GM12878 (cell line): Measurements from ENCODE around the gene PIR. TPM values are rescaled to one million over a fixed set of nuclear protein-coding genes. Genes with fewer than 3 reads are reported as not detected.

Source experiments
- ATAC-seq: fragments of 200-7000 bp; cut with Tn5 transposase; 3 replicates; pipeline ENCODE4 v1.9.1; 2020; ENCODE audit warnings: mild to moderate bottlenecking, moderate library complexity
- BruUV-seq: library from RNA; stranded (reverse); fragments of 400-500 nt; replicated peaks from 2 replicates; lab custom pipeline; 2021; lab: Mats Ljungman, UMichigan
- CTCF ChIA-PET: fragments of 300-600 bp; sonication (Branson Sonifier 250); formaldehyde crosslinking; extraction: SDS; loops from one replicate; lab custom pipeline; 2021; ENCODE audit warnings: inconsistent platforms; lab: Yijun Ruan, JAX
- POLR2A ChIA-PET: fragments of 350-600 bp; formaldehyde crosslinking; extraction: SDS; loops from one replicate; lab custom pipeline; 2021; ENCODE audit warnings: inconsistent platforms; lab: Charles Lee
- RAD21 ChIA-PET: fragments of 300-600 bp; sonication (Branson Sonifier 250); formaldehyde crosslinking; loops from one replicate; lab custom pipeline; 2023; ENCODE audit warnings: antibody characterized with exemption; ENCODE audit not compliant: unreplicated experiment; lab: Charles Lee
- SMC1A ChIA-PET: fragments of 300-600 bp; sonication (Branson Sonifier 250); formaldehyde crosslinking; loops from one replicate; lab custom pipeline; 2023; ENCODE audit not compliant: unreplicated experiment, uncharacterized antibody; lab: Charles Lee
- DNase-seq: peaks from one replicate; pipeline ENCODE4 v3.0.0-alpha.2; 2011; ENCODE audit warnings: low read depth, low spot score
- FAIRE-seq: peaks from 3 replicates; lab custom pipeline; 2011; peaks lifted over from hg19 to GRCh38; lab: Jason Lieb, UNC
- H2AFZ ChIP-seq: 2 replicates; pipeline ENCODE4 v1.6.0; 2011; ENCODE audit warnings: low read depth, low read length, control low read depth; ENCODE audit not compliant: control insufficient read depth
- H3K27ac ChIP-seq: 2 replicates; pipeline ENCODE4 v1.5.1; 2011; ENCODE audit warnings: control low read depth; ENCODE audit not compliant: control insufficient read depth, insufficient read depth
- H3K27me3 ChIP-seq, 2 experiments: replicated peaks in 1 of 2; 2 replicates each; pipeline versions ENCODE4 v1.6.0 to v1.6.1; 2011; ENCODE audit warnings: low read length in 1 of 2; ENCODE audit not compliant: control insufficient read depth in 2 of 2, insufficient read depth in 2 of 2
- H3K36me3 ChIP-seq, 2 experiments: 2 replicates each; pipeline ENCODE4 v1.5.1; 2011; ENCODE audit warnings: low read length in 1 of 2; ENCODE audit not compliant: control insufficient read depth in 2 of 2, insufficient read depth in 2 of 2
- H3K4me1 ChIP-seq: 2 replicates; pipeline ENCODE4 v1.6.1; 2011; ENCODE audit warnings: mild to moderate bottlenecking, low read length, moderate library complexity, mixed read lengths; ENCODE audit not compliant: control insufficient read depth, insufficient read depth
- H3K4me2 ChIP-seq: 2 replicates; pipeline ENCODE4 v1.6.0; 2011; ENCODE audit warnings: control low read depth; ENCODE audit not compliant: control insufficient read depth, insufficient read depth
- H3K4me3 ChIP-seq: fragments of 200-600 bp; sonication (generic); 2 replicates; pipeline ENCODE4 v1.5.1; 2016
- H3K79me2 ChIP-seq: 2 replicates; pipeline ENCODE4 v1.6.0; 2011; ENCODE audit warnings: low read length; ENCODE audit not compliant: control insufficient read depth, insufficient read depth
- H3K9ac ChIP-seq: 2 replicates; pipeline ENCODE4 v1.8.0; 2011; ENCODE audit warnings: low read length, control low read depth, mixed read lengths; ENCODE audit not compliant: control insufficient read depth, insufficient read depth
- H3K9me3 ChIP-seq: replicated peaks from 3 replicates; pipeline ENCODE4 v1.5.1; 2011; ENCODE audit warnings: mild to moderate bottlenecking, low read length; ENCODE audit not compliant: control insufficient read depth, insufficient read depth
- H4K20me1 ChIP-seq: 2 replicates; pipeline ENCODE4 v1.6.0; 2011; ENCODE audit not compliant: control insufficient read depth, insufficient read depth
- CBX5 ChIP-seq: sonication (generic); IDR thresholded peaks from 2 replicates; pipeline ENCODE4 v1.6.1; 2016; ENCODE audit warnings: low read depth, moderate library complexity, mild to moderate bottlenecking, inconsistent platforms
- CREM ChIP-seq: IDR thresholded peaks from 2 replicates; pipeline ENCODE4 v1.6.1; 2014; ENCODE audit warnings: antibody characterized with exemption, low read depth
- HCFC1 ChIP-seq: fragments of 150-350 bp; IDR thresholded peaks from 2 replicates; pipeline ENCODE4 v1.6.1; 2014; ENCODE audit warnings: low read length
- KLF5 ChIP-seq: fragments of 450-650 bp; IDR thresholded peaks from 2 replicates; pipeline ENCODE4 v1.6.1; 2014; ENCODE audit warnings: mild to moderate bottlenecking; ENCODE audit not compliant: partially characterized antibody
- MYB ChIP-seq: fragments of 150-350 bp; IDR thresholded peaks from 2 replicates; pipeline ENCODE4 v1.6.1; 2014; ENCODE audit warnings: mild to moderate bottlenecking, low read depth, low read length, borderline replicate concordance
- POU2F2 ChIP-seq: IDR thresholded peaks from 3 replicates; pipeline ENCODE4 v1.6.1; 2011; ENCODE audit warnings: low read depth, mild to moderate bottlenecking, low read length, borderline replicate concordance
- RAD51 ChIP-seq: fragments of 450-650 bp; IDR thresholded peaks from 2 replicates; pipeline ENCODE4 v1.6.1; 2016; ENCODE audit warnings: moderate library complexity, mild to moderate bottlenecking, inconsistent platforms
- SKIL ChIP-seq: fragments of 450-650 bp; IDR thresholded peaks from 2 replicates; pipeline ENCODE4 v1.6.1; 2017; ENCODE audit warnings: mild to moderate bottlenecking, low read depth, inconsistent platforms; ENCODE audit not compliant: poor library complexity, severe bottlenecking
- STAT1 ChIP-seq: fragments of 450-650 bp; conservative IDR thresholded peaks from 2 replicates; pipeline ENCODE4 v1.6.1; 2014; ENCODE audit warnings: antibody characterized with exemption, mild to moderate bottlenecking
- STAT3 ChIP-seq: IDR thresholded peaks from 2 replicates; pipeline ENCODE4 v1.6.1; 2011; ENCODE audit warnings: low read depth, low read length, improper control_type of control experiment
- ZNF217 ChIP-seq: fragments of 450-650 bp; IDR thresholded peaks from 2 replicates; pipeline ENCODE4 v1.6.1; 2017; ENCODE audit warnings: antibody characterized with exemption, mild to moderate bottlenecking
- ZNF384 ChIP-seq: IDR thresholded peaks from 2 replicates; pipeline ENCODE4 v1.6.1; 2012; ENCODE audit warnings: low read depth, mild to moderate bottlenecking, low read length, improper control_type of control experiment, borderline replicate concordance
- WGBS: methylation state at CpG from one replicate; pipeline ENCODE4 v1.1.6; 2016; ENCODE audit warnings: low lambda C conversion rate; ENCODE audit not compliant: insufficient replicate concordance, insufficient coverage; ENCODE audit errors: missing lambda C conversion rate; 5-methylcytosine and 5-hydroxymethylcytosine counted together
- in situ Hi-C: fragments of 300-500 bp; cut with MboI; formaldehyde crosslinking; loops from 9 replicates; pipeline ENCODE4 v1.14.3; 2018; ENCODE audit warnings: mixed read lengths
- intact Hi-C: fragments of 100-400 bp; cut with micrococcal nuclease; formaldehyde crosslinking; loops from one replicate; pipeline ENCODE4 v1.14.2; 2022; ENCODE audit not compliant: unreplicated experiment
- polyA plus RNA-seq, 11 experiments: library from polyadenylated mRNA; depleted of rRNA in 4 of 11; unstranded in 6 of 11; stranded (reverse) in 5 of 11; fragments of >200 nt; fragmentation: Nextera tagmentation in 4 of 11; fragmentation: Illumina TruSeq in 1 of 11; extraction: Ambion mirVana in 4 of 11; extraction: Trizol in 1 of 11; gene quantifications; 1 replicate in 1 of 11; 2 replicates in 10 of 11; pipeline versions ENCODE4 v1.2.1 to v1.2.3, GENCODE V29; 2011 to 2016; ENCODE audit warnings: inconsistent platforms in 2 of 11, missing spikeins in 2 of 11, low read depth in 1 of 11
- total RNA-seq, 4 experiments: library from RNA; depleted of rRNA in 3 of 4; stranded (reverse); fragments of >200 nt in 3 of 4; fragmentation: Illumina TruSeq in 1 of 4; extraction: Trizol in 1 of 4; gene quantifications; 2 replicates each; pipeline versions ENCODE4 v1.2.1 to v1.2.3, GENCODE V29; 2013 to 2021
- TF ChIP-seq, protein P1 (sequence below): fragments of 450-650 bp; conservative IDR thresholded peaks from 2 replicates; pipeline ENCODE4 v1.6.1; 2017; ENCODE audit warnings: mild to moderate bottlenecking, moderate library complexity
- TF ChIP-seq, protein P2 (sequence below): IDR thresholded peaks from 2 replicates; pipeline ENCODE4 v1.6.1; 2012; ENCODE audit warnings: low read length, inconsistent platforms

PIR gene
- total and polyA plus RNA-seq, 10 of the 15 experiments (the other 5 are each of a cell fraction or from before 2014, with no cell fraction given): 3.8 to 16.5 (median 7.3) TPM

- BruUV-seq: no TSS peak
- Histone ChIP-seq H3K79me2 (no peaks in the 10 kb centered on the region), H3K27me3 (no peaks in the 10 kb centered on the region), H3K9ac (no peak overlapping the region), H3K4me2 (no peak overlapping the region), H2AFZ (no peak overlapping the region), H3K4me3 (no peak overlapping the region), H3K4me1 (no peaks in the 10 kb centered on the region), H3K27ac (no peak overlapping the region), H3K9me3 (no peaks in the 10 kb centered on the region), H3K36me3 (no peaks in the 10 kb centered on the region), H4K20me1 (no peaks in the 10 kb centered on the region)
- FAIRE-seq (no peak), ATAC-seq (no peak), DNase-seq (no peak)
- in situ Hi-C loops (no loop called here), intact Hi-C loops (no loop called here)
- POLR2A ChIA-PET: no interaction called here
- no peak for TF ChIP-seq MYB
- TF ChIP-seq STAT1: no peak
- TF ChIP-seq CBX5: no peak
- no peak for TF ChIP-seq SKIL
- TF ChIP-seq, protein P1, sequence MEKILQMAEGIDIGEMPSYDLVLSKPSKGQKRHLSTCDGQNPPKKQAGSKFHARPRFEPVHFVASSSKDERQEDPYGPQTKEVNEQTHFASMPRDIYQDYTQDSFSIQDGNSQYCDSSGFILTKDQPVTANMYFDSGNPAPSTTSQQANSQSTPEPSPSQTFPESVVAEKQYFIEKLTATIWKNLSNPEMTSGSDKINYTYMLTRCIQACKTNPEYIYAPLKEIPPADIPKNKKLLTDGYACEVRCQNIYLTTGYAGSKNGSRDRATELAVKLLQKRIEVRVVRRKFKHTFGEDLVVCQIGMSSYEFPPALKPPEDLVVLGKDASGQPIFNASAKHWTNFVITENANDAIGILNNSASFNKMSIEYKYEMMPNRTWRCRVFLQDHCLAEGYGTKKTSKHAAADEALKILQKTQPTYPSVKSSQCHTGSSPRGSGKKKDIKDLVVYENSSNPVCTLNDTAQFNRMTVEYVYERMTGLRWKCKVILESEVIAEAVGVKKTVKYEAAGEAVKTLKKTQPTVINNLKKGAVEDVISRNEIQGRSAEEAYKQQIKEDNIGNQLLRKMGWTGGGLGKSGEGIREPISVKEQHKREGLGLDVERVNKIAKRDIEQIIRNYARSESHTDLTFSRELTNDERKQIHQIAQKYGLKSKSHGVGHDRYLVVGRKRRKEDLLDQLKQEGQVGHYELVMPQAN: no peak
- TF ChIP-seq ZNF384: no peak
- TF ChIP-seq KLF5: no peak
- TF ChIP-seq POU2F2: no peak
- TF ChIP-seq, protein P2, sequence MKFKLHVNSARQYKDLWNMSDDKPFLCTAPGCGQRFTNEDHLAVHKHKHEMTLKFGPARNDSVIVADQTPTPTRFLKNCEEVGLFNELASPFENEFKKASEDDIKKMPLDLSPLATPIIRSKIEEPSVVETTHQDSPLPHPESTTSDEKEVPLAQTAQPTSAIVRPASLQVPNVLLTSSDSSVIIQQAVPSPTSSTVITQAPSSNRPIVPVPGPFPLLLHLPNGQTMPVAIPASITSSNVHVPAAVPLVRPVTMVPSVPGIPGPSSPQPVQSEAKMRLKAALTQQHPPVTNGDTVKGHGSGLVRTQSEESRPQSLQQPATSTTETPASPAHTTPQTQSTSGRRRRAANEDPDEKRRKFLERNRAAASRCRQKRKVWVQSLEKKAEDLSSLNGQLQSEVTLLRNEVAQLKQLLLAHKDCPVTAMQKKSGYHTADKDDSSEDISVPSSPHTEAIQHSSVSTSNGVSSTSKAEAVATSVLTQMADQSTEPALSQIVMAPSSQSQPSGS: no peak
- TF ChIP-seq STAT3: no peak
- no peak for TF ChIP-seq HCFC1
- no peak for TF ChIP-seq ZNF217
- no peak for TF ChIP-seq RAD51
- TF ChIP-seq CREM: no peak
- CTCF ChIA-PET: interaction anchor here (1.4 to 2.0 kb wide), 2 partner anchors 27 to 115 kb away, joined by 3 to 8 read pairs; partner anchors contain the start of gene VEGFD
- SMC1A ChIA-PET: interaction anchor here (1.5 kb wide), 1 partner anchor 26 kb away, joined by 3 read pairs; no protein-coding TSS in a partner anchor
- WGBS: 50% methylated on average over 1 of the region's 1 CpG
- RAD21 ChIA-PET: no interaction called here
These were observed 136.7 kb downstream of the PIR start for GRCh38 chrX:15356444-15356843.
